ENCODE data around the gene FPR2. TPM values are rescaled to one million over a fixed set of nuclear protein-coding genes. Genes with fewer than 3 reads are reported as not detected.
A peak's percentile ranks its signal among the peaks of the same experiment; 100 is the strongest.

The FPR2 gene
- total and polyA plus RNA-seq, 2 experiments from 2014 or later: not detected

- no peak for TF ChIP-seq ZNF331 (CRISPR knock-in tag; IDR thresholded peaks at IDR 0.05; ENCODE audit: low read depth)
- TF ChIP-seq, protein P1, sequence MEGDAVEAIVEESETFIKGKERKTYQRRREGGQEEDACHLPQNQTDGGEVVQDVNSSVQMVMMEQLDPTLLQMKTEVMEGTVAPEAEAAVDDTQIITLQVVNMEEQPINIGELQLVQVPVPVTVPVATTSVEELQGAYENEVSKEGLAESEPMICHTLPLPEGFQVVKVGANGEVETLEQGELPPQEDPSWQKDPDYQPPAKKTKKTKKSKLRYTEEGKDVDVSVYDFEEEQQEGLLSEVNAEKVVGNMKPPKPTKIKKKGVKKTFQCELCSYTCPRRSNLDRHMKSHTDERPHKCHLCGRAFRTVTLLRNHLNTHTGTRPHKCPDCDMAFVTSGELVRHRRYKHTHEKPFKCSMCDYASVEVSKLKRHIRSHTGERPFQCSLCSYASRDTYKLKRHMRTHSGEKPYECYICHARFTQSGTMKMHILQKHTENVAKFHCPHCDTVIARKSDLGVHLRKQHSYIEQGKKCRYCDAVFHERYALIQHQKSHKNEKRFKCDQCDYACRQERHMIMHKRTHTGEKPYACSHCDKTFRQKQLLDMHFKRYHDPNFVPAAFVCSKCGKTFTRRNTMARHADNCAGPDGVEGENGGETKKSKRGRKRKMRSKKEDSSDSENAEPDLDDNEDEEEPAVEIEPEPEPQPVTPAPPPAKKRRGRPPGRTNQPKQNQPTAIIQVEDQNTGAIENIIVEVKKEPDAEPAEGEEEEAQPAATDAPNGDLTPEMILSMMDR (conservative IDR thresholded peaks at IDR 0.05; ENCODE audit: low read depth in 2 of 2): no peak
- no peak for TF ChIP-seq JUNB (IDR thresholded peaks at IDR 0.05; ENCODE audit: unreplicated experiment)
- TF ChIP-seq STAT1 (IDR thresholded peaks at IDR 0.05; ENCODE audit: unreplicated experiment): no peak
- no peak for TF ChIP-seq ZNF114 (CRISPR knock-in tag; IDR thresholded peaks at IDR 0.05)
Measured at GRCh38 chr19:51727349-51727880, 33.6 kb upstream of the FPR2 start (continued).

- Histone ChIP-seq H3K4me1 (ENCODE audit: insufficient read depth) (peaks cover 21% of the 10 kb centered on the region), H2AFZ (no peak overlapping the region), H3F3A (replicated peaks; ENCODE audit: low read depth) (no peaks in the 10 kb centered on the region), H4K20me1 (replicated peaks; ENCODE audit: insufficient read depth) (no peaks in the 10 kb centered on the region), H3K4me2 (no peak overlapping the region), H3K36me3 (ENCODE audit: insufficient read depth) (no peaks in the 10 kb centered on the region; the same call in 1 of the 2 replicates), H3K27ac (ENCODE audit: low read depth) (no peak overlapping the region), H3K9me2 (ENCODE audit: insufficient read depth) (no peaks in the 10 kb centered on the region), H3K27me3 (ENCODE audit: insufficient read depth) (no peaks in the 10 kb centered on the region), H3K79me2 (replicated peaks; ENCODE audit: insufficient read depth) (no peaks in the 10 kb centered on the region), H3K4me3 (no peak overlapping the region)
- ATAC-seq (no peak), DNase-seq (ENCODE audit: low spot score) (no peak)
- no peak for TF ChIP-seq ZNF331 (CRISPR knock-in tag; IDR thresholded peaks at IDR 0.05; ENCODE audit: low read depth)
- Mint-ChIP-seq H3K27me3 (ENCODE audit: insufficient read depth, low read depth, poor library complexity) (peaks cover 11% of the 10 kb centered on the region), H3K9me3 (peaks cover 34% of the 10 kb centered on the region), H3K36me3 (ENCODE audit: low read depth) (peaks cover 13% of the 10 kb centered on the region), H3K4me1 (peaks cover 37% of the 10 kb centered on the region), H3K4me3 (no peak overlapping the region), H3K27ac (no peak overlapping the region)
Measured at GRCh38 chr19:51729781-51730180, 31.2 kb upstream of the FPR2 start.

- Mint-ChIP-seq H3K36me3 (ENCODE audit: low read depth) (peaks cover 13% of the 10 kb centered on the region; the same call in 2 of the 3 replicates), H3K4me3 (no peak overlapping the region), H3K4me1 (peaks cover 15% of the 10 kb centered on the region; the same call in 2 of the 3 replicates), H3K9me3 (peaks cover 42% of the 10 kb centered on the region), H3K27me3 (ENCODE audit: insufficient read depth, low read depth, poor library complexity) (peaks cover 8% of the 10 kb centered on the region), H3K27ac (no peak overlapping the region)
- no peak; the same call in 2 of the 3 replicates for ATAC-seq
- Histone ChIP-seq H3K4me2 (peak overlapping the region; percentile 56), H3K9me2 (ENCODE audit: insufficient read depth) (no peaks in the 10 kb centered on the region), H3K27ac (ENCODE audit: low read depth) (no peak overlapping the region; the same call in 1 of the 2 replicates), H4K20me1 (replicated peaks; ENCODE audit: insufficient read depth) (no peaks in the 10 kb centered on the region), H3F3A (replicated peaks; ENCODE audit: low read depth) (no peaks in the 10 kb centered on the region), H3K4me3 (peak overlapping the region; percentile 22; the same call in 1 of the 2 replicates), H3K36me3 (ENCODE audit: insufficient read depth) (no peaks in the 10 kb centered on the region; the same call in 1 of the 2 replicates), H3K27me3 (ENCODE audit: insufficient read depth) (no peaks in the 10 kb centered on the region), H2AFZ (no peak overlapping the region), H3K79me2 (replicated peaks; ENCODE audit: insufficient read depth) (no peaks in the 10 kb centered on the region), H3K4me1 (ENCODE audit: insufficient read depth) (peaks cover 9% of the 10 kb centered on the region)
- DNase-seq (ENCODE audit: low spot score): peak; percentile 62
- TF ChIP-seq, protein P2, sequence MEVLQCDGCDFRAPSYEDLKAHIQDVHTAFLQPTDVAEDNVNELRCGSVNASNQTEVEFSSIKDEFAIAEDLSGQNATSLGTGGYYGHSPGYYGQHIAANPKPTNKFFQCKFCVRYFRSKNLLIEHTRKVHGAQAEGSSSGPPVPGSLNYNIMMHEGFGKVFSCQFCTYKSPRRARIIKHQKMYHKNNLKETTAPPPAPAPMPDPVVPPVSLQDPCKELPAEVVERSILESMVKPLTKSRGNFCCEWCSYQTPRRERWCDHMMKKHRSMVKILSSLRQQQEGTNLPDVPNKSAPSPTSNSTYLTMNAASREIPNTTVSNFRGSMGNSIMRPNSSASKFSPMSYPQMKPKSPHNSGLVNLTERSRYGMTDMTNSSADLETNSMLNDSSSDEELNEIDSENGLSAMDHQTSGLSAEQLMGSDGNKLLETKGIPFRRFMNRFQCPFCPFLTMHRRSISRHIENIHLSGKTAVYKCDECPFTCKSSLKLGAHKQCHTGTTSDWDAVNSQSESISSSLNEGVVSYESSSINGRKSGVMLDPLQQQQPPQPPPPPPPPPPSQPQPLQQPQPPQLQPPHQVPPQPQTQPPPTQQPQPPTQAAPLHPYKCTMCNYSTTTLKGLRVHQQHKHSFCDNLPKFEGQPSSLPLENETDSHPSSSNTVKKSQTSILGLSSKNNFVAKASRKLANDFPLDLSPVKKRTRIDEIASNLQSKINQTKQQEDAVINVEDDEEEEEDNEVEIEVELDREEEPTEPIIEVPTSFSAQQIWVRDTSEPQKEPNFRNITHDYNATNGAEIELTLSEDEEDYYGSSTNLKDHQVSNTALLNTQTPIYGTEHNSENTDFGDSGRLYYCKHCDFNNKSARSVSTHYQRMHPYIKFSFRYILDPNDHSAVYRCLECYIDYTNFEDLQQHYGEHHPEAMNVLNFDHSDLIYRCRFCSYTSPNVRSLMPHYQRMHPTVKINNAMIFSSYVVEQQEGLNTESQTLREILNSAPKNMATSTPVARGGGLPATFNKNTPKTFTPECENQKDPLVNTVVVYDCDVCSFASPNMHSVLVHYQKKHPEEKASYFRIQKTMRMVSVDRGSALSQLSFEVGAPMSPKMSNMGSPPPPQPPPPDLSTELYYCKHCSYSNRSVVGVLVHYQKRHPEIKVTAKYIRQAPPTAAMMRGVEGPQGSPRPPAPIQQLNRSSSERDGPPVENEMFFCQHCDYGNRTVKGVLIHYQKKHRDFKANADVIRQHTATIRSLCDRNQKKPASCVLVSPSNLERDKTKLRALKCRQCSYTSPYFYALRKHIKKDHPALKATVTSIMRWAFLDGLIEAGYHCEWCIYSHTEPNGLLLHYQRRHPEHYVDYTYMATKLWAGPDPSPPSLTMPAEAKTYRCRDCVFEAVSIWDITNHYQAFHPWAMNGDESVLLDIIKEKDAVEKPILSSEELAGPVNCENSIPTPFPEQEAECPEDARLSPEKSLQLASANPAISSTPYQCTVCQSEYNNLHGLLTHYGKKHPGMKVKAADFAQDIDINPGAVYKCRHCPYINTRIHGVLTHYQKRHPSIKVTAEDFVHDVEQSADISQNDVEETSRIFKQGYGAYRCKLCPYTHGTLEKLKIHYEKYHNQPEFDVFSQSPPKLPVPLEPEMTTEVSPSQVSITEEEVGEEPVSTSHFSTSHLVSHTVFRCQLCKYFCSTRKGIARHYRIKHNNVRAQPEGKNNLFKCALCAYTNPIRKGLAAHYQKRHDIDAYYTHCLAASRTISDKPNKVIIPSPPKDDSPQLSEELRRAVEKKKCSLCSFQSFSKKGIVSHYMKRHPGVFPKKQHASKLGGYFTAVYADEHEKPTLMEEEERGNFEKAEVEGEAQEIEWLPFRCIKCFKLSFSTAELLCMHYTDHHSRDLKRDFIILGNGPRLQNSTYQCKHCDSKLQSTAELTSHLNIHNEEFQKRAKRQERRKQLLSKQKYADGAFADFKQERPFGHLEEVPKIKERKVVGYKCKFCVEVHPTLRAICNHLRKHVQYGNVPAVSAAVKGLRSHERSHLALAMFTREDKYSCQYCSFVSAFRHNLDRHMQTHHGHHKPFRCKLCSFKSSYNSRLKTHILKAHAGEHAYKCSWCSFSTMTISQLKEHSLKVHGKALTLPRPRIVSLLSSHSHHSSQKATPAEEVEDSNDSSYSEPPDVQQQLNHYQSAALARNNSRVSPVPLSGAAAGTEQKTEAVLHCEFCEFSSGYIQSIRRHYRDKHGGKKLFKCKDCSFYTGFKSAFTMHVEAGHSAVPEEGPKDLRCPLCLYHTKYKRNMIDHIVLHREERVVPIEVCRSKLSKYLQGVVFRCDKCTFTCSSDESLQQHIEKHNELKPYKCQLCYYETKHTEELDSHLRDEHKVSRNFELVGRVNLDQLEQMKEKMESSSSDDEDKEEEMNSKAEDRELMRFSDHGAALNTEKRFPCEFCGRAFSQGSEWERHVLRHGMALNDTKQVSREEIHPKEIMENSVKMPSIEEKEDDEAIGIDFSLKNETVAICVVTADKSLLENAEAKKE (CRISPR knock-in tag; IDR thresholded peaks at IDR 0.05): no peak
- TF ChIP-seq, protein P1 (conservative IDR thresholded peaks at IDR 0.05; ENCODE audit: low read depth in 2 of 2): no peak
- TF ChIP-seq CREB1 (CRISPR knock-in tag; IDR thresholded peaks at IDR 0.05; ENCODE audit: low read depth): no peak
- no peak for TF ChIP-seq JUNB (IDR thresholded peaks at IDR 0.05; ENCODE audit: unreplicated experiment)
Measured at GRCh38 chr19:51733742-51734522, 27.0 kb upstream of the FPR2 start.
